PC-3 (cell line): ENCODE data around the gene H6PD. TPM values are rescaled to one million over a fixed set of nuclear protein-coding genes. Genes with fewer than 3 reads are reported as not detected.

Experiments used
- ATAC-seq: fragments of 200-7000 bp; cut with Tn5 transposase; 2 replicates; pipeline ENCODE4 v1.9.1; 2020; ENCODE audit warnings: mild to moderate bottlenecking, moderate library complexity
- BruUV-seq: library from RNA; stranded (reverse); fragments of 400-500 nt; replicated peaks from 2 replicates; lab custom pipeline; 2021; lab: Mats Ljungman, UMichigan
- CTCF ChIA-PET: fragments of 300-600 bp; sonication (Branson Sonifier 250); formaldehyde crosslinking; loops from one replicate; lab custom pipeline; 2022; ENCODE audit warnings: antibody characterized with exemption; lab: Charles Lee
- POLR2A ChIA-PET: fragments of 300-600 bp; sonication (Branson Sonifier 250); formaldehyde crosslinking; loops from one replicate; lab custom pipeline; 2022; ENCODE audit warnings: antibody characterized with exemption; ENCODE audit not compliant: unreplicated experiment; lab: Charles Lee
- DNase-seq: peaks from one replicate; pipeline ENCODE4 v3.0.0-alpha.2; 2015
- H2AFZ ChIP-seq: fragments of 300-600 bp; sonication (generic); 2 replicates; pipeline ENCODE4 v1.6.0; 2016; ENCODE audit warnings: antibody characterized with exemption, low read length
- H3F3A ChIP-seq: fragments of 300-600 bp; sonication (generic); one replicate; pipeline ENCODE4 v1.6.0; 2017; ENCODE audit warnings: antibody characterized with exemption, low read length, control low read depth, mild to moderate bottlenecking; ENCODE audit not compliant: unreplicated experiment
- H3K27ac ChIP-seq: fragments of 300-600 bp; sonication (generic); 2 replicates; pipeline ENCODE4 v1.5.1; 2016; ENCODE audit warnings: mild to moderate bottlenecking, low read length
- H3K27me3 ChIP-seq: fragments of 300-600 bp; sonication (generic); 2 replicates; pipeline ENCODE4 v1.6.1; 2016; ENCODE audit warnings: low read length, mixed read lengths
- H3K36me3 ChIP-seq: fragments of 300-600 bp; sonication (generic); 2 replicates; pipeline ENCODE4 v1.6.1; 2016; ENCODE audit warnings: low read depth, mixed run types, low read length, mixed read lengths
- H3K4me1 ChIP-seq: fragments of 300-600 bp; sonication (generic); 2 replicates; pipeline ENCODE4 v1.5.1; 2016; ENCODE audit warnings: low read length; ENCODE audit not compliant: insufficient read depth
- H3K4me2 ChIP-seq: fragments of 300-600 bp; sonication (generic); 2 replicates; pipeline ENCODE4 v1.6.0; 2016; ENCODE audit warnings: low read length
- H3K4me3 ChIP-seq: fragments of 300-600 bp; sonication (generic); 2 replicates; pipeline ENCODE4 v1.5.1; 2016; ENCODE audit warnings: mild to moderate bottlenecking, low read length, mixed read lengths
- H3K79me2 ChIP-seq: fragments of 300-600 bp; sonication (generic); 2 replicates; pipeline ENCODE4 v1.6.1; 2017; ENCODE audit warnings: low read length, mixed read lengths
- H3K9ac ChIP-seq: fragments of 300-600 bp; sonication (generic); 2 replicates; pipeline ENCODE4 v1.6.0; 2016; ENCODE audit warnings: mild to moderate bottlenecking, low read length
- H3K9me2 ChIP-seq: fragments of 300-600 bp; sonication (generic); replicated peaks from 2 replicates; pipeline ENCODE4 v1.6.1; 2016; ENCODE audit warnings: mixed run types, low read length, mixed read lengths
- H3K9me3 ChIP-seq: fragments of 300-600 bp; sonication (generic); 2 replicates; pipeline ENCODE4 v1.6.1; 2016; ENCODE audit warnings: low read length, mixed read lengths
- H4K20me1 ChIP-seq: fragments of 300-600 bp; sonication (generic); 2 replicates; pipeline ENCODE4 v1.6.1; 2016; ENCODE audit warnings: low read length, mixed read lengths
- CTCF ChIP-seq: fragments of 300-600 bp; sonication (generic); conservative IDR thresholded peaks from 2 replicates; pipeline ENCODE4 v1.5.1; 2017; ENCODE audit warnings: antibody characterized with exemption, low read depth, mild to moderate bottlenecking, low read length
- EZH2 ChIP-seq: fragments of 300-600 bp; sonication (generic); IDR thresholded peaks from one replicate; pipeline ENCODE4 v1.6.1; 2017; ENCODE audit warnings: antibody characterized with exemption, mild to moderate bottlenecking, low read length; ENCODE audit not compliant: unreplicated experiment
- EZH2phosphoT487 ChIP-seq: fragments of 300-600 bp; sonication (generic); IDR thresholded peaks from 2 replicates; pipeline ENCODE4 v1.6.1; 2018; ENCODE audit warnings: mild to moderate bottlenecking, antibody characterized with exemption, low read length, borderline replicate concordance
- intact Hi-C: fragments of 100-400 bp; cut with micrococcal nuclease; formaldehyde crosslinking; loops from 2 replicates; pipeline ENCODE4 v1.9.0; 2023
- total RNA-seq: library from RNA; depleted of rRNA; stranded (reverse); fragments of >200 nt; gene quantifications from 2 replicates; pipeline ENCODE4 v1.2.3, GENCODE V29; 2014

Gene H6PD
- total RNA-seq, 1 experiment from 2014 or later, result 6.8 TPM

DNA sequence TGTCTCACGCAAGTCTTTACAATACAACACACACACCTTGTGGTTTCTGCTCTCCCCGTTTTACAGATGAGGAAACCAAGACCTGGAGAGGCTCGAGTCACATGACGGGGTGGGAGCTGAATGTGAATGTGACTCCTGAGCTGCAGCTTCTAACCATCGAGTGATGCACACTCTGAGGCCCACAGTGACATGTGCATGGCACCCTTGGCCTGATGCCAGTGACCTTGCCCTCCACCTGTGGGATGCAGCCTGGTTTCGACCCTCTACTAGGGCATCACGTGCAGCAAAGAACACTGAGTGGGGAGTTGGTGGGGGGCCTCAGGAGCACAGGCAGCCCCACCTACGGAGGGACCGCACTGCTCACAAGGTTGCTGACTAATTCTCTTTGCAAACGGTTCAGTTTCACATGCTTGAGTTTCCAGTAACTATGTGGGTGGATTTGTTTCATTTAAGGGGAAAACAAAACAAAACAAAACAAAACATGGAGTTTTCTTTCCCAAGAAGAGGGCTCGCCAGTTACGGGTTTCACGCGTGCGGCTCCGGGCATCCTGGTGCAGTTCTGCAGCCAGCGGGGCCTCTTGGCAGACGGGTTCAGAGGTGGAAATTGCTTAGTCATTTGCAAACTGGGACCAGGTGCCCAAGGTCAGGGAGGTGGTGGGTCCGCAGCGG lies 81.0 kb downstream of the H6PD start:
- no peak for TF ChIP-seq CTCF
- Histone ChIP-seq H3K36me3 (no peaks in the 10 kb centered on the region), H3K9me3 (no peaks in the 10 kb centered on the region), H3K9ac (no peak overlapping the region), H3K27me3 (no peaks in the 10 kb centered on the region), H3K9me2 (no peaks in the 10 kb centered on the region), H4K20me1 (peaks cover 6% of the 10 kb centered on the region; the same call in 1 of the 2 replicates), H3K4me3 (no peak overlapping the region), H3F3A (no peaks in the 10 kb centered on the region), H3K27ac (no peak overlapping the region; the same call in 1 of the 2 replicates), H3K4me1 (peaks cover 6% of the 10 kb centered on the region; the same call in 1 of the 2 replicates), H2AFZ (no peak overlapping the region), H3K79me2 (peaks cover 89% of the 10 kb centered on the region), H3K4me2 (no peak overlapping the region)
- intact Hi-C loops, result no loop called here
- DNase-seq, result no peak
- ChIA-PET POLR2A (no interaction called here), CTCF (no interaction called here)
- no TSS peak for BruUV-seq
- no peak for ATAC-seq

DNA sequence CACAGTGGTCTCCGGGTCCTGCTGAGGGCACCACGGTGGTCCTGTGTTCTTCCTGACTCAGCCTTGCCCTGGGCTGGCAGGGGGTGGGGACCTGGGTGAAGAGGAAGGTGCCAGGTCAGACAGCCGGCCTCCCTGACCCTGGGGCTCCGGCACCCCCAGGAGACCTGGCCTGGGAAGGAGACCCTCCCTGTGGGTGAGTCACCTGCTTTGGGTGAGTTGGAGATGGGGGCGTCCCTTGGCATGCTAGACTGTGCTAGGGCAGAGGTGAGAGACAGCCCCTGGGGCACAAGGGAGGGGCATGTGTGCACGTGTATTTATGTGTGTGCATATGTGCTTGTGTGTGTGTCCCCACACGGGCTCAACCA lies 81.5 kb downstream of the H6PD start:
- Histone ChIP-seq H3K9me3 (no peaks in the 10 kb centered on the region), H3K4me1 (peaks cover 6% of the 10 kb centered on the region; the same call in 1 of the 2 replicates), H3K36me3 (no peaks in the 10 kb centered on the region), H3F3A (no peaks in the 10 kb centered on the region), H3K9me2 (no peaks in the 10 kb centered on the region), H3K27ac (no peak overlapping the region; the same call in 1 of the 2 replicates), H3K27me3 (no peaks in the 10 kb centered on the region), H3K79me2 (peaks cover 89% of the 10 kb centered on the region), H3K4me2 (no peak overlapping the region), H3K9ac (no peak overlapping the region), H4K20me1 (peaks cover 6% of the 10 kb centered on the region; the same call in 1 of the 2 replicates), H3K4me3 (no peak overlapping the region), H2AFZ (no peak overlapping the region)
- POLR2A ChIA-PET, result no interaction called here
- no peak for TF ChIP-seq CTCF
- DNase-seq (no peak), ATAC-seq (no peak)
- BruUV-seq, result no TSS peak
- intact Hi-C loops, result no loop called here
- CTCF ChIA-PET, result no interaction called here

DNA sequence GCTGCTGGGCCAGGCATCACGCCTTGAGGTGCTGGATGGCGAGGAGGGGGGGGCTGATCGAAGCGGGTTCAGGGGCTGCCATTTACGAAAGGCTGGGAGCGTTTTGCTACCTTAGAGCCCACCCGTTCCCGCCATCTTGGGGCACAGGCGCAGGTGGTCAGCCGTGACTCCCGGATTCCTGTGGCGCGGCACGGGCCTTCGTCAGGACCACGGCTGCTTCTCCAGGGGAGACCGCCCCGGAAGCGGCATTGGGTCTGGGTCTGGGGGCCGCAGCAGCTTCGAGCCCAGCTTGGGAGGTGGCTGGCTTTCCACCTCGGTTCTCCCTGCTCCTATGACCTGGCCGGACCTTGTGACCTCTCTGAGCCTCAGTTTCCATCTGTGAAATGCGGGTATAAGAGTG lies 81.9 kb downstream of the H6PD start:
- TF ChIP-seq EZH2phosphoT487 (no peak), CTCF (no peak), EZH2 (no peak)
- CTCF ChIA-PET, result no interaction called here
- Histone ChIP-seq H4K20me1 (peaks cover 6% of the 10 kb centered on the region; the same call in 1 of the 2 replicates), H3K27ac (no peak overlapping the region), H3K9ac (no peak overlapping the region), H3K4me1 (peaks cover 6% of the 10 kb centered on the region; the same call in 1 of the 2 replicates), H3K4me3 (no peak overlapping the region), H3F3A (no peaks in the 10 kb centered on the region), H3K36me3 (no peaks in the 10 kb centered on the region), H3K9me3 (no peaks in the 10 kb centered on the region), H3K9me2 (no peaks in the 10 kb centered on the region), H3K4me2 (no peak overlapping the region), H2AFZ (no peak overlapping the region), H3K27me3 (no peaks in the 10 kb centered on the region), H3K79me2 (peaks cover 89% of the 10 kb centered on the region)
- intact Hi-C loops, result no loop called here
- DNase-seq (no peak), ATAC-seq (no peak)
- POLR2A ChIA-PET, result no interaction called here
- no TSS peak for BruUV-seq
